ENCODE data around the gene PHLDA1.

PHLDA1 gene

DNA sequence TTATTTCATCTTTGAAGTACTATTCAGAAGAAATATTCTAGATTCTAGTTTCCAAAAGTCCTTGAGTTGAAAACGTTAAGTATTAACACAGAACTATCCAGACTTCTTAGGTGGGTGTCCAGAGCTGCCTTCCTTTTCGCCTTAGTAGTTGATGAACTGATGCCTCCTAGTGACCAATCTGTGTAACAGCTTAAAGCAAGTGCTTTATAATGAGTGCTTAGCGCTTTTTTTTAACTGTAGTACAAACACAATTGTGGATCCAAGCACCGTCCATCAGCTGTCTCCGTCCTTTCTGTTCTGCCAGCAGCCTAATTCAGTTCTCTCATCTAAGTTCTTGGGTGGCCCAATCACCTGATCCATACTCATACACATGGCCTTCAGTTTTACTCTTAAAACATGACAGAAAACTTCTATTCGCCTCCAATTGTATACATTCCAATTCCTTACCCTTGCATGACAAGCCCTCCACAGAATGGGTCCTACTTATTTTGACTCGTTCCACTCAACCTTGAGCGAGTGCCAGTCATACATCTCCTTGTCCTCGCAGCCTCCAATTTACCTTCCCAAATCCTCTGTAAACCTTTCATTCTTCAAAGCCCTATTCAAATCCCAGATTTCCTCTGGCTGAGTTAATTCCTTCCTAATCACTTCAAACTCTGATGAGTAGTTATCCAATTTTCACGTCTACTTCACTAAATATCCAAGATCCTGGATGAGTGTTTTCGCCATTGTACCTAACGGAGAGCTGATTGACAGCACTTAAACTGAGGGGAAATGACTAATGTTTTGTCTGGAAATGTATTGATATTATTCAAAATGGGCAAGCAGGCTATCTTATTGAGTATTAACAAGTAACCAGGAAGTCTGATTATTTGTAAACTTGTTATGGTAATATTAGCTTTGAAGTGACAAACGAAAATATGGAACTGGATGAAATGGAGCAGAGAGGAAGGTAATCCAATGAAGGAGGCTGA, 5.8 kb upstream of the PHLDA1 start:
- TF ChIP-seq POLR2A (IDR thresholded peaks at IDR 0.05; ENCODE audit: extremely low read depth, insufficient read length) (no peak), CTCF (IDR thresholded peaks at IDR 0.05; ENCODE audit: low read depth, low read length) (peak; percentile 82)
- H3K4me3 ChIP-seq (ENCODE audit: low read depth, low read length) = no peak overlapping the region

DNA sequence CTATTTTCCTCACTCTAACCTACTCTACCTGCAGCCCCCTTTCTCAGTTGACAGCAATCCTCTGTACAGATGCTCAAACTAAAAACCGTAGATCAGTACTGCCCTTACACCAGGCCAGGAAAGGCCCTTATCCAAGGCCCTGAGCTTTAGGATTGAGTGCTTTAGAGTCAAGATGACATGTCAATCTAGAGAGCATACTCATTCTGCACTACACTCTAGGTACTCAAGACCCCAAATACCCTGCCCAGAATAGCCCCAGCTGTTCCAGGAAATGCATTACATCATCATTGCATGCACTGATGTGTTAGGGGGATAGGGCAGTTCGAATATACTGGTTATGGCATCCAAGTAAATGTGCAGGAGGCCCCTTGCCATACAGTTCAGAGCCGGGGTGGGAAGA, 3.5 kb upstream of the PHLDA1 start:
- no peak for TF ChIP-seq MAX (IDR thresholded peaks at IDR 0.05; ENCODE audit: low read depth, low read length)
- no peak for DNase-seq (ENCODE audit: low read depth)
- H3K4me3 ChIP-seq (ENCODE audit: low read depth, low read length) = no peak overlapping the region

More for the DNA sequence above, 5.8 kb upstream of the PHLDA1 start:
- peak; percentile 87 for DNase-seq (ENCODE audit: low read depth)

GRCh38 chr12:76033081-76034011, 1.8 kb upstream of the PHLDA1 start:
- DNase-seq (ENCODE audit: low read depth) = no peak
- H3K4me3 ChIP-seq (ENCODE audit: low read depth, low read length) = peak overlapping the region; percentile 83
- no peak for TF ChIP-seq MYC (IDR thresholded peaks at IDR 0.05; ENCODE audit: low read depth, low read length)
- no peak for TF ChIP-seq POLR2A (IDR thresholded peaks at IDR 0.05; ENCODE audit: extremely low read depth, insufficient read length)
- TF ChIP-seq CTCF (IDR thresholded peaks at IDR 0.05; ENCODE audit: low read depth, low read length) = no peak
- no peak for TF ChIP-seq MAX (IDR thresholded peaks at IDR 0.05; ENCODE audit: low read depth, low read length)

- peak; percentile 42; the same call in 1 of the 2 replicates for TF ChIP-seq MYC (IDR thresholded peaks at IDR 0.05; ENCODE audit: low read depth, low read length)
- TF ChIP-seq MAX (IDR thresholded peaks at IDR 0.05; ENCODE audit: low read depth, low read length) = peak; percentile 37
- peak; percentile 33 for TF ChIP-seq POLR2A (IDR thresholded peaks at IDR 0.05; ENCODE audit: extremely low read depth, insufficient read length)
- no peak for TF ChIP-seq CTCF (IDR thresholded peaks at IDR 0.05; ENCODE audit: low read depth, low read length)
- DNase-seq (ENCODE audit: low read depth) = peak; percentile 82
- H3K4me3 ChIP-seq (ENCODE audit: low read depth, low read length) = peak overlapping the region; percentile 83
These were observed 736 bp upstream of the PHLDA1 start for GRCh38 chr12:76032043-76032981.

DNA sequence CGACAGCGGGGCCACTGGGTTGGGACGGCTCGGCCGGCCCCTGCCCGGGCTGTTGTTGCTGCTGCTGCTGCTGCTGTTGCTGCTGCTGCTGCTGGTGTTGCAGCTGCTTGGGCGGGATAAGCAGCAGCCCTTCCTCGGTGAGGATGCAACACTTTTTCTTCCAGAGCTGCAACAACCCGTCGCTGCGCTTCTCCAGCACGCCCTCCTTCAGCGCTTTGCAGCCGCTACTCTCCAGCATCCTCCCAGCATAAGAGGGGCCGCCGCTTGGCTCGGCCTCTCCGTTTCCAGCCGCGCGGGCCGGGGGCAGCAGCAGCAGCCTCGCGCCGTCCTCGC, 529 bp downstream of the PHLDA1 start:
- DNase-seq (ENCODE audit: low read depth) = no peak
- TF ChIP-seq MAX (IDR thresholded peaks at IDR 0.05; ENCODE audit: low read depth, low read length) (no peak), POLR2A (IDR thresholded peaks at IDR 0.05; ENCODE audit: extremely low read depth, insufficient read length) (no peak), MYC (IDR thresholded peaks at IDR 0.05; ENCODE audit: low read depth, low read length) (no peak), CTCF (IDR thresholded peaks at IDR 0.05; ENCODE audit: low read depth, low read length) (no peak)
- H3K4me3 ChIP-seq (ENCODE audit: low read depth, low read length) = peak overlapping the region; percentile 79

Measured in NB4 (cell line).